PFSK-1 (cell line): ENCODE data around the gene CC2D2B.

Source experiments
- POLR2AphosphoS5 ChIP-seq: IDR thresholded peaks from 2 replicates; pipeline ENCODE4 v1.6.1; 2012; ENCODE audit warnings: low read depth, mild to moderate bottlenecking, control low read depth, low read length, moderate library complexity
- REST ChIP-seq, 2 experiments: IDR thresholded peaks; 2 replicates each; pipeline versions ENCODE4 v1.6.1 to v1.8.0; 2011 to 2012; ENCODE audit warnings: low read depth in 2 of 2, low read length in 2 of 2, control low read depth in 1 of 2, inconsistent platforms in 1 of 2, mild to moderate bottlenecking in 1 of 2, moderate library complexity in 1 of 2; ENCODE audit not compliant: insufficient read depth in 1 of 2
- SIN3A ChIP-seq: IDR thresholded peaks from 2 replicates; pipeline ENCODE4 v1.6.1; 2012; ENCODE audit warnings: mild to moderate bottlenecking, low read length, moderate library complexity, borderline replicate concordance; ENCODE audit not compliant: insufficient read depth
- TAF1 ChIP-seq: IDR thresholded peaks from 2 replicates; pipeline ENCODE4 v1.6.1; 2012; ENCODE audit warnings: low read length, control low read depth, borderline replicate concordance; ENCODE audit not compliant: insufficient read depth

- TF ChIP-seq POLR2AphosphoS5 (no peak), SIN3A (no peak), REST (IDR thresholded peaks at IDR 0.05; ENCODE audit: insufficient read depth in 1 of 2, low read depth in 2 of 2, low read length in 2 of 2) (no peak), TAF1 (no peak)
These were observed 165.9 kb downstream of the CC2D2B start for GRCh38 chr10:96073722-96074121.
